ENCODE results near the gene GRK5. TPM values are rescaled to one million over a fixed set of nuclear protein-coding genes. Genes with fewer than 3 reads are reported as not detected.

GRK5 gene
- total RNA-seq, 2 donors from 2014 or later, result 9.1 to 11.9 TPM

DNA sequence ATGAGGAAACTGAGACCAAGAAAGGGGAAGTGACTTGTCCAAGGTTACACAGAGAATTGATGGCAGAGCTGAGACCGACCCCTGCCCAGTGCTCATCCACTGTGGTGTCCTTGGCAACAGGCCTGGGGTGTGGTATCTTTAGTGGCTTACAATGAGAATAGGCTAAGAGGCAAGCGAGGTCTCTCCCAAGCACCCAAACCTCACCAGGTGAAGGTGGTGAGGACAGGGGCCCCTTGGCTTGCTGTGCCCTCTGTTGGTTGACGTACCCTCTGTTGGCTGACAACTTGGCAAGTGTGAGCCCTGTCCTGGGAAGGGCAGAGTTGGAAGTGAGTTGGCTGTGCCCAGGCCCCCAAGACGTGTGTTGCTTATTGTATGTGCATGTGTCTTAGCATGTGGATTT is 166.9 kb downstream of the GRK5 start:
- no peak overlapping the region for H3K4me3 ChIP-seq (ENCODE audit: low read length)
- 94% methylated on average over 4 of the region's 4 CpGs; no CpG with 5 or more reads in 1 of the 2 experiments for WGBS, 2 experiments (ENCODE audit: insufficient coverage in 1 of 2, insufficient read length in 1 of 2)
- no peaks in the 10 kb centered on the region for H3K36me3 ChIP-seq (ENCODE audit: control insufficient read depth, insufficient read depth, low read length)
- no peaks in the 10 kb centered on the region for H3K9me3 ChIP-seq (ENCODE audit: control insufficient read depth, low read length)
- Mint-ChIP-seq H3K9me3 (no peaks in the 10 kb centered on the region), H3K27ac (no peak overlapping the region), H3K4me1 (peaks cover 13% of the 10 kb centered on the region), H3K36me3 (ENCODE audit: low read depth) (no peaks in the 10 kb centered on the region), H3K4me3 (no peak overlapping the region), H3K27me3 (ENCODE audit: insufficient read depth) (no peaks in the 10 kb centered on the region)
- H3K4me1 ChIP-seq (ENCODE audit: control insufficient read depth, insufficient read depth, low read length), result no peaks in the 10 kb centered on the region
- no peak overlapping the region for H3K9ac ChIP-seq (ENCODE audit: extremely low read depth, low read length, poor library complexity, severe bottlenecking)
- TF ChIP-seq, protein P1, sequence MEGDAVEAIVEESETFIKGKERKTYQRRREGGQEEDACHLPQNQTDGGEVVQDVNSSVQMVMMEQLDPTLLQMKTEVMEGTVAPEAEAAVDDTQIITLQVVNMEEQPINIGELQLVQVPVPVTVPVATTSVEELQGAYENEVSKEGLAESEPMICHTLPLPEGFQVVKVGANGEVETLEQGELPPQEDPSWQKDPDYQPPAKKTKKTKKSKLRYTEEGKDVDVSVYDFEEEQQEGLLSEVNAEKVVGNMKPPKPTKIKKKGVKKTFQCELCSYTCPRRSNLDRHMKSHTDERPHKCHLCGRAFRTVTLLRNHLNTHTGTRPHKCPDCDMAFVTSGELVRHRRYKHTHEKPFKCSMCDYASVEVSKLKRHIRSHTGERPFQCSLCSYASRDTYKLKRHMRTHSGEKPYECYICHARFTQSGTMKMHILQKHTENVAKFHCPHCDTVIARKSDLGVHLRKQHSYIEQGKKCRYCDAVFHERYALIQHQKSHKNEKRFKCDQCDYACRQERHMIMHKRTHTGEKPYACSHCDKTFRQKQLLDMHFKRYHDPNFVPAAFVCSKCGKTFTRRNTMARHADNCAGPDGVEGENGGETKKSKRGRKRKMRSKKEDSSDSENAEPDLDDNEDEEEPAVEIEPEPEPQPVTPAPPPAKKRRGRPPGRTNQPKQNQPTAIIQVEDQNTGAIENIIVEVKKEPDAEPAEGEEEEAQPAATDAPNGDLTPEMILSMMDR (conservative IDR thresholded peaks at IDR 0.05), result no peak
- H3K27ac ChIP-seq (ENCODE audit: low read depth, low read length), result no peak overlapping the region
- no peaks in the 10 kb centered on the region for H3K27me3 ChIP-seq (ENCODE audit: control insufficient read depth, insufficient read depth, low read length, poor library complexity, severe bottlenecking)
- no peak for DNase-seq

DNA sequence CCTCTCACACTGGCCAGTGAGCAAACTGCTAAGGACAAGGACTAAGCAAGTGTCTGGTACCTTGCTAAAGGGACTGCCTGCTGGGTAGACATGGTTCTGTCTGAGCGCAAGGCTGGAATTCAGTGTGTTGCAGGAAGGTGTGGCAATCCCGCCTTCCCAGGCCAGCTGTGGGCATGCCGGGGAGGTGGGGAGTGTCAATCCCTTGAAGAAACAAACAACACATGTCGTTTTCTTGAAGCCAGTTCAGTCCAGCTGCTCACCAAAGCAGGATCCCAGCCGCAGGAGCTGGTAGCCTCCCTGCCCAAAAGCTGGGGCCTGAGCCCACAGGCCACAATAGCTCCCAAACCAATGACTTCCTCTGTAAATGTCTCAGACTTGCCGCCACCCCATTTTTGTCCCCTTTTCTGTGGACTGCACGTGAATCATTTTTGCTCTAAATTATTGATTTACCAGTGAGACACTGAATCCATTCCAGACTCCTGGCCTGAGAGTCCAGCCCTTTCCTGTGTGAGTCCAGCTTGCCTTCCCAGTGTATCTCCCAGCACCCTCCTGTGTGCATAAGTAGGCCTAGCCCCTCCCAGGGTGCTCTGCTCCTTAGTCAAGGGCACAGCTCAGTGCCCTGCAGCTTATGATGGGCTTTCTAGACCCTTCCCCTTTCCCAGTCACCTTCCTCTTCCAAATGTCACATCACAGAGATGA is 168.4 kb downstream of the GRK5 start:
- Histone ChIP-seq H3K4me3 (ENCODE audit: low read length) (no peak overlapping the region), H3K27me3 (ENCODE audit: control insufficient read depth, insufficient read depth, low read length, poor library complexity, severe bottlenecking) (no peaks in the 10 kb centered on the region), H3K9me3 (ENCODE audit: control insufficient read depth, low read length) (no peaks in the 10 kb centered on the region), H3K36me3 (ENCODE audit: control insufficient read depth, insufficient read depth, low read length) (no peaks in the 10 kb centered on the region), H3K4me1 (ENCODE audit: control insufficient read depth, insufficient read depth, low read length) (no peaks in the 10 kb centered on the region), H3K9ac (ENCODE audit: extremely low read depth, low read length, poor library complexity, severe bottlenecking) (no peak overlapping the region), H3K27ac (ENCODE audit: low read depth, low read length) (no peak overlapping the region)
- DNase-seq, result no peak
- H3K9me3 Mint-ChIP-seq, result no peaks in the 10 kb centered on the region
- 75 to 78% methylated on average over 7 of the region's 7 CpGs for WGBS, 2 experiments (ENCODE audit: insufficient coverage in 1 of 2, insufficient read length in 1 of 2)
- no peak overlapping the region for H3K27ac Mint-ChIP-seq
- H3K4me3 Mint-ChIP-seq, result no peak overlapping the region
- TF ChIP-seq, protein P1 (conservative IDR thresholded peaks at IDR 0.05), result no peak
- no peaks in the 10 kb centered on the region for H3K27me3 Mint-ChIP-seq (ENCODE audit: insufficient read depth)
- H3K36me3 Mint-ChIP-seq (ENCODE audit: low read depth), result no peaks in the 10 kb centered on the region
- peaks cover 13% of the 10 kb centered on the region for H3K4me1 Mint-ChIP-seq

GRCh38 chr10:119377451-119377957 is 170.1 kb downstream of the GRK5 start:
- Mint-ChIP-seq H3K4me1 (peaks cover 13% of the 10 kb centered on the region), H3K27ac (no peak overlapping the region), H3K4me3 (no peak overlapping the region), H3K9me3 (no peaks in the 10 kb centered on the region), H3K27me3 (ENCODE audit: insufficient read depth) (no peaks in the 10 kb centered on the region), H3K36me3 (ENCODE audit: low read depth) (no peaks in the 10 kb centered on the region)
- no peak for DNase-seq
- Histone ChIP-seq H3K9me3 (ENCODE audit: control insufficient read depth, low read length) (no peaks in the 10 kb centered on the region), H3K4me3 (ENCODE audit: low read length) (no peak overlapping the region), H3K36me3 (ENCODE audit: control insufficient read depth, insufficient read depth, low read length) (no peaks in the 10 kb centered on the region), H3K27ac (ENCODE audit: low read depth, low read length) (no peak overlapping the region), H3K27me3 (ENCODE audit: control insufficient read depth, insufficient read depth, low read length, poor library complexity, severe bottlenecking) (no peaks in the 10 kb centered on the region), H3K9ac (ENCODE audit: extremely low read depth, low read length, poor library complexity, severe bottlenecking) (no peak overlapping the region), H3K4me1 (ENCODE audit: control insufficient read depth, insufficient read depth, low read length) (no peaks in the 10 kb centered on the region)
- WGBS, 2 experiments (ENCODE audit: insufficient coverage in 1 of 2, insufficient read length in 1 of 2), result 90 to 95% methylated on average over 4 of the region's 4 CpGs
- TF ChIP-seq, protein P1 (conservative IDR thresholded peaks at IDR 0.05), result no peak

All from endodermal cell (in vitro differentiated cells).